ENCODE results near the gene SPZ1. TPM values are rescaled to one million over a fixed set of nuclear protein-coding genes. Genes with fewer than 3 reads are reported as not detected.

The SPZ1 gene
- total RNA-seq, 2 donors from 2014 or later = not detected

DNA sequence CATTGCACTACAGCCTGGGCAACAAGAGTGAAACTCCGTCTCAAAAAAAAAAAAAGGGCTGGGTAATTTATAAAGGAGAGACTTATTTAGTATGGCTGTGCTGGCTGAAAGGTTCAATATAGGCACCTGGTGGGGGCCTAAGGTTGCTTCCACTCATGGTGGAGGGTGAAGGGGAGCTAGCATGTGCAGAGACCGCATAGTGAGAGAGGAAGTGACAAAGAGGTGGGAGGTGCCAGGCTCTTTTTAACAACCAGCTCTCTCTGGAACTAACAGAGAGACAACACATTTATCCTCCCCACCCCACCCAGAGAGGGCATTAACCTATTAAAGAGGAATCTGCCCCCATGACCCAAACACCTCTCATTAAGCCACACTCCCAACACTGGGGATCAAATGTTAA is 35.1 kb upstream of the SPZ1 start:
- Mint-ChIP-seq H3K27me3 (ENCODE audit: insufficient read depth) (no peaks in the 10 kb centered on the region), H3K4me3 (no peak overlapping the region), H3K4me1 (peaks cover 4% of the 10 kb centered on the region), H3K27ac (peak overlapping the region; percentile 68), H3K9me3 (no peaks in the 10 kb centered on the region), H3K36me3 (ENCODE audit: low read depth) (no peaks in the 10 kb centered on the region)
- Histone ChIP-seq H3K4me3 (ENCODE audit: low read length) (no peak overlapping the region), H3K4me1 (ENCODE audit: control insufficient read depth, insufficient read depth, low read length) (no peaks in the 10 kb centered on the region), H3K9me3 (ENCODE audit: control insufficient read depth, low read length) (no peaks in the 10 kb centered on the region), H3K27ac (ENCODE audit: low read depth, low read length) (no peak overlapping the region), H3K9ac (ENCODE audit: extremely low read depth, low read length, poor library complexity, severe bottlenecking) (no peak overlapping the region), H3K36me3 (ENCODE audit: control insufficient read depth, insufficient read depth, low read length) (no peaks in the 10 kb centered on the region), H3K27me3 (ENCODE audit: control insufficient read depth, insufficient read depth, low read length, poor library complexity, severe bottlenecking) (no peaks in the 10 kb centered on the region)
- no peak for DNase-seq
- WGBS, 2 experiments (ENCODE audit: insufficient coverage in 1 of 2, insufficient read length in 1 of 2) = 83 to 87% methylated on average over 1 to 2 of the region's 2 CpGs
- TF ChIP-seq, protein P1, sequence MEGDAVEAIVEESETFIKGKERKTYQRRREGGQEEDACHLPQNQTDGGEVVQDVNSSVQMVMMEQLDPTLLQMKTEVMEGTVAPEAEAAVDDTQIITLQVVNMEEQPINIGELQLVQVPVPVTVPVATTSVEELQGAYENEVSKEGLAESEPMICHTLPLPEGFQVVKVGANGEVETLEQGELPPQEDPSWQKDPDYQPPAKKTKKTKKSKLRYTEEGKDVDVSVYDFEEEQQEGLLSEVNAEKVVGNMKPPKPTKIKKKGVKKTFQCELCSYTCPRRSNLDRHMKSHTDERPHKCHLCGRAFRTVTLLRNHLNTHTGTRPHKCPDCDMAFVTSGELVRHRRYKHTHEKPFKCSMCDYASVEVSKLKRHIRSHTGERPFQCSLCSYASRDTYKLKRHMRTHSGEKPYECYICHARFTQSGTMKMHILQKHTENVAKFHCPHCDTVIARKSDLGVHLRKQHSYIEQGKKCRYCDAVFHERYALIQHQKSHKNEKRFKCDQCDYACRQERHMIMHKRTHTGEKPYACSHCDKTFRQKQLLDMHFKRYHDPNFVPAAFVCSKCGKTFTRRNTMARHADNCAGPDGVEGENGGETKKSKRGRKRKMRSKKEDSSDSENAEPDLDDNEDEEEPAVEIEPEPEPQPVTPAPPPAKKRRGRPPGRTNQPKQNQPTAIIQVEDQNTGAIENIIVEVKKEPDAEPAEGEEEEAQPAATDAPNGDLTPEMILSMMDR (conservative IDR thresholded peaks at IDR 0.05) = no peak

DNA sequence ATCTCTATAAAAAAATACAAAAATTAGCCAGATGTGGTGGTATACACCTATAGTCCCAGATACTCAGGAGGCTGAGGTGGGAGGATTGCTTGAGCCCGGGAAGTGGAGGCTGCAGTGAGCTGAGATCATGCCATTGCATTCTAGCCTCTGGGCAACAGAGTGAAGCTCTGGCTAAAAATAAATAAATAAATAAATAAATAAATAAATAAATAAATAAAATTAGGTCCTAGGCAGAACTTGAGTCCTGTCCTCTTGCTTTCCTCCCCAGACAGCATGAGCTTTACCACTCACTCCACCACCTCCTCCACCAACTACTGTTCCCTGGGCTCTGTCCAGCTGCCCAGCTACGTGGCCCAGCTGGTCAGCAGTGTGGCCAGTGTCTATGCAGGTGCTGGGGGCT is 31.6 kb upstream of the SPZ1 start:
- Histone ChIP-seq H3K9ac (ENCODE audit: extremely low read depth, low read length, poor library complexity, severe bottlenecking) (no peak overlapping the region), H3K27ac (ENCODE audit: low read depth, low read length) (no peak overlapping the region), H3K27me3 (ENCODE audit: control insufficient read depth, insufficient read depth, low read length, poor library complexity, severe bottlenecking) (no peaks in the 10 kb centered on the region), H3K4me1 (ENCODE audit: control insufficient read depth, insufficient read depth, low read length) (no peaks in the 10 kb centered on the region), H3K36me3 (ENCODE audit: control insufficient read depth, insufficient read depth, low read length) (no peaks in the 10 kb centered on the region), H3K4me3 (ENCODE audit: low read length) (no peak overlapping the region), H3K9me3 (ENCODE audit: control insufficient read depth, low read length) (no peaks in the 10 kb centered on the region)
- TF ChIP-seq, protein P1 (conservative IDR thresholded peaks at IDR 0.05) = no peak
- H3K27ac Mint-ChIP-seq = no peak overlapping the region
- no peaks in the 10 kb centered on the region for H3K9me3 Mint-ChIP-seq
- DNase-seq = no peak
- no peaks in the 10 kb centered on the region for H3K36me3 Mint-ChIP-seq (ENCODE audit: low read depth)
- H3K4me3 Mint-ChIP-seq = no peak overlapping the region
- 73 to 100% methylated on average over 1 to 2 of the region's 2 CpGs for WGBS, 2 experiments (ENCODE audit: insufficient coverage in 1 of 2, insufficient read length in 1 of 2)
- H3K27me3 Mint-ChIP-seq (ENCODE audit: insufficient read depth) = no peaks in the 10 kb centered on the region
- H3K4me1 Mint-ChIP-seq = peaks cover 4% of the 10 kb centered on the region

DNA sequence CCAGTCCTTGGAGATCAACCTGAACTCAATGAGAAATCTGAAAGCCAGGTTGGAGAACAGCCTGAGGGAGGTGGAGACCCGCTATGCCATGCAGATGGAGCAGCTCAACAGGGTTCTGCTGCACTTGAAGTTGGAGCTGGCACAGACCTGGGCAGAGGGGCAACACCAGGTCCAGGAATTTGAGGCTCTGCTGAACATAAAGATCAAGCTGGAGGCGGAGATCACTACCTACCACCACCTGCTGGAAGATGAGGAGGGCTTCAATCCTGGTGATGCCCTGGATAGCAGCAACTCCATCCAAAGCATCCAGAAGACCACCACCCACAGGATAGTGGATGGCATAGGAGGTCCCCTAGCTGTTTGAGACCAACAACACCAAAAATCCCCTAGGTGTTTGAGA is 30.5 kb upstream of the SPZ1 start:
- TF ChIP-seq, protein P1 (conservative IDR thresholded peaks at IDR 0.05) = no peak
- 85 to 100% methylated on average over 2 of the region's 2 CpGs for WGBS, 2 experiments (ENCODE audit: insufficient coverage in 1 of 2, insufficient read length in 1 of 2)
- H3K9me3 ChIP-seq (ENCODE audit: control insufficient read depth, low read length) = no peaks in the 10 kb centered on the region
- Mint-ChIP-seq H3K9me3 (peaks cover 4% of the 10 kb centered on the region), H3K4me3 (no peak overlapping the region), H3K36me3 (ENCODE audit: low read depth) (no peaks in the 10 kb centered on the region), H3K27ac (no peak overlapping the region), H3K27me3 (ENCODE audit: insufficient read depth) (no peaks in the 10 kb centered on the region), H3K4me1 (peaks cover 4% of the 10 kb centered on the region)
- no peaks in the 10 kb centered on the region for H3K36me3 ChIP-seq (ENCODE audit: control insufficient read depth, insufficient read depth, low read length)
- no peak overlapping the region for H3K9ac ChIP-seq (ENCODE audit: extremely low read depth, low read length, poor library complexity, severe bottlenecking)
- H3K4me3 ChIP-seq (ENCODE audit: low read length) = no peak overlapping the region
- no peaks in the 10 kb centered on the region for H3K27me3 ChIP-seq (ENCODE audit: control insufficient read depth, insufficient read depth, low read length, poor library complexity, severe bottlenecking)
- H3K27ac ChIP-seq (ENCODE audit: low read depth, low read length) = no peak overlapping the region
- no peaks in the 10 kb centered on the region for H3K4me1 ChIP-seq (ENCODE audit: control insufficient read depth, insufficient read depth, low read length)
- DNase-seq = no peak
